ENCODE data around the gene C6orf132. TPM values are rescaled to one million over a fixed set of nuclear protein-coding genes. Genes with fewer than 3 reads are reported as not detected.
A peak's percentile ranks its signal among the peaks of the same experiment; 100 is the strongest.

The C6orf132 gene
- total and polyA plus RNA-seq, 9 of the 15 experiments (the other 6 are each of a cell fraction or from before 2014, with no cell fraction given): 0.06 to 0.35 (median 0.14) TPM

DNA sequence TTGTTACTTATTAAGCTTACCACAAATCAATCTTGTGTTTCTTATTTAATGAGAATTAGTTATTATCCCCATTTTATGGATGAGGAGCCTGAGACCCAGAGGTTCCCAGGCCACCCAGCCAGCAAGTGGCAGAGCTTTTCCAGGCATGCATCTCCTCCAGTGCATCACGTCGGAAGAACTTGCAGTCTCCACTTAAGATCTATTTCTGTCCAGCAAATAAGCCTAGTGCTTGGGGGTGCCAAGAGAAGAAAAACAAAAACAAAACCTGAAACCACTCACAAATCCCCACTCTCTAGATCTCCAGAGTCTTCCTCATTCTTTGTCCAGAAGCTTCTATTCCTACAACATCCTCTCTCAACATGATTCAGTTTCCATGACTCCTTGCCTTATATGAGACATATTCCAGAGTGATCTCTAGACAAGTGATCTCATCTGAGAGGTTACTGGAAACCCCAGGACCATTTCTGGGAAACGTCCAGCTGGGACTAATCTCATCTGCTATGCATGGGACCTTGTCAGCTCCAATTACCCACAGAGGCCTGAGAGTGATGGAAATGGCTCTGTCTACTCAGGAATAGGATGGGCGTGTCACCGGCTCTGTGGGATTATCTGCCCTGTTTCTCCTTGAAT, 48.2 kb upstream of the C6orf132 start:
- FAIRE-seq: peak; percentile 60
- H3K36me3 ChIP-seq (ENCODE audit: control insufficient read depth, insufficient read depth, low read length): no peaks in the 10 kb centered on the region
- peaks cover 23 to 24% of the 10 kb centered on the region in 2 experiments for H3K4me1 ChIP-seq (replicated peaks in 1 of 2; ENCODE audit: control insufficient read depth in 2 of 2, insufficient read depth in 2 of 2, low read length in 2 of 2)
- H2AFZ ChIP-seq (ENCODE audit: low read depth, low read length): no peak overlapping the region
- H3K9me3 ChIP-seq (replicated peaks; ENCODE audit: control insufficient read depth, insufficient read depth, low read depth, low read length): no peaks in the 10 kb centered on the region
- H3K79me2 ChIP-seq (ENCODE audit: control insufficient read depth, insufficient read depth, low read length): no peaks in the 10 kb centered on the region
- ChIA-PET CTCF (ENCODE audit: low intra/inter-chr PET ratio) (no interaction called here), POLR2A (interaction anchor here (0.6 kb wide), 1 partner anchor 93 kb away, joined by 3 read pairs; no protein-coding TSS in a partner anchor)
- H3K9me1 ChIP-seq (ENCODE audit: control insufficient read depth, insufficient read depth, low read length): no peaks in the 10 kb centered on the region
- H3K4me3 ChIP-seq: no peak overlapping the region
- BruUV-seq (replicated peaks): no TSS peak
- 31% methylated on average over 5 of the region's 5 CpGs for WGBS (ENCODE audit: insufficient coverage, low coverage, missing lambda C conversion rate)
- intact Hi-C loops (cut with micrococcal nuclease): loop anchor here (10.0 kb wide), 1 partner anchor 256 kb away; no protein-coding TSS in a partner anchor
- H4K20me1 ChIP-seq (replicated peaks; ENCODE audit: control insufficient read depth, insufficient read depth, low read length): no peaks in the 10 kb centered on the region
- H3K27ac ChIP-seq (ENCODE audit: extremely low read depth, low read depth, low read length): no peak overlapping the region
- in situ Hi-C loops (cut with MboI): no loop called here
- peak; percentile 27; the same call in 2 of the 3 replicates for ATAC-seq
- H3K4me2 ChIP-seq (ENCODE audit: insufficient read depth, low read length): peak overlapping the region; percentile 20; the same call in 1 of the 2 replicates
- DNase-seq (ENCODE audit: extremely low read depth in 1 of 4, low spot score in 3 of 4): peak in 2 of 4 experiments; percentile 56 to 73
- H3K27me3 ChIP-seq (ENCODE audit: control insufficient read depth in 2 of 2, insufficient read depth in 2 of 2, low read length in 2 of 2): no peaks in the 10 kb centered on the region
- H3K9ac ChIP-seq (ENCODE audit: insufficient read depth in 1 of 2, low read depth in 2 of 2, low read length in 2 of 2): no peak overlapping the region
- peak in 1 of 2 experiments; percentile 66; a peak in 1 of 4 replicates for TF ChIP-seq SRF (CRISPR knock-in tag; IDR thresholded peaks at IDR 0.05)
- peak; percentile 67; the same call in 1 of the 2 replicates for TF ChIP-seq CTBP1 (IDR thresholded peaks at IDR 0.05; ENCODE audit: borderline replicate concordance)
- TF ChIP-seq ZBED1 (IDR thresholded peaks at IDR 0.05): no peak
- TF ChIP-seq, protein P1, sequence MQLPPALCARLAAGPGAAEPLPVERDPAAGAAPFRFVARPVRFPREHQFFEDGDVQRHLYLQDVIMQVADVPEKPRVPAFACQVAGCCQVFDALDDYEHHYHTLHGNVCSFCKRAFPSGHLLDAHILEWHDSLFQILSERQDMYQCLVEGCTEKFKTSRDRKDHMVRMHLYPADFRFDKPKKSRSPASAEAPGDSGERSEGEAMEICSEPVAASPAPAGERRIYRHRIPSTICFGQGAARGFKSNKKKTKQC (CRISPR knock-in tag; IDR thresholded peaks at IDR 0.05): no peak
- TF ChIP-seq CBFA2T3 (IDR thresholded peaks at IDR 0.05): 0 out of 2 replicates have a peak, but pooled peaks have one; percentile 9
- TF ChIP-seq PYGO2 (tag; IDR thresholded peaks at IDR 0.05): no peak
- peak; percentile 55 for TF ChIP-seq SMAD4 (CRISPR knock-in tag; conservative IDR thresholded peaks at IDR 0.05)
- TF ChIP-seq MEIS2 (IDR thresholded peaks at IDR 0.05; ENCODE audit: partially characterized antibody): peak; percentile 65
- TF ChIP-seq SRSF9 (IDR thresholded peaks at IDR 0.05; ENCODE audit: borderline replicate concordance, low read depth, low read length): no peak
- TF ChIP-seq CHD1 (IDR thresholded peaks at IDR 0.05; ENCODE audit: low read length): no peak
- no peak for TF ChIP-seq ETV6 (IDR thresholded peaks at IDR 0.05; ENCODE audit: borderline replicate concordance in 1 of 2, low read depth in 2 of 2, low read length in 1 of 2)
- no peak for TF ChIP-seq ETV6 (CRISPR knock-in tag; IDR thresholded peaks at IDR 0.05; ENCODE audit: borderline replicate concordance)
- TF ChIP-seq ATF7 (IDR thresholded peaks at IDR 0.05): peak; percentile 63; the same call in 1 of the 2 replicates
- TF ChIP-seq, protein P2, sequence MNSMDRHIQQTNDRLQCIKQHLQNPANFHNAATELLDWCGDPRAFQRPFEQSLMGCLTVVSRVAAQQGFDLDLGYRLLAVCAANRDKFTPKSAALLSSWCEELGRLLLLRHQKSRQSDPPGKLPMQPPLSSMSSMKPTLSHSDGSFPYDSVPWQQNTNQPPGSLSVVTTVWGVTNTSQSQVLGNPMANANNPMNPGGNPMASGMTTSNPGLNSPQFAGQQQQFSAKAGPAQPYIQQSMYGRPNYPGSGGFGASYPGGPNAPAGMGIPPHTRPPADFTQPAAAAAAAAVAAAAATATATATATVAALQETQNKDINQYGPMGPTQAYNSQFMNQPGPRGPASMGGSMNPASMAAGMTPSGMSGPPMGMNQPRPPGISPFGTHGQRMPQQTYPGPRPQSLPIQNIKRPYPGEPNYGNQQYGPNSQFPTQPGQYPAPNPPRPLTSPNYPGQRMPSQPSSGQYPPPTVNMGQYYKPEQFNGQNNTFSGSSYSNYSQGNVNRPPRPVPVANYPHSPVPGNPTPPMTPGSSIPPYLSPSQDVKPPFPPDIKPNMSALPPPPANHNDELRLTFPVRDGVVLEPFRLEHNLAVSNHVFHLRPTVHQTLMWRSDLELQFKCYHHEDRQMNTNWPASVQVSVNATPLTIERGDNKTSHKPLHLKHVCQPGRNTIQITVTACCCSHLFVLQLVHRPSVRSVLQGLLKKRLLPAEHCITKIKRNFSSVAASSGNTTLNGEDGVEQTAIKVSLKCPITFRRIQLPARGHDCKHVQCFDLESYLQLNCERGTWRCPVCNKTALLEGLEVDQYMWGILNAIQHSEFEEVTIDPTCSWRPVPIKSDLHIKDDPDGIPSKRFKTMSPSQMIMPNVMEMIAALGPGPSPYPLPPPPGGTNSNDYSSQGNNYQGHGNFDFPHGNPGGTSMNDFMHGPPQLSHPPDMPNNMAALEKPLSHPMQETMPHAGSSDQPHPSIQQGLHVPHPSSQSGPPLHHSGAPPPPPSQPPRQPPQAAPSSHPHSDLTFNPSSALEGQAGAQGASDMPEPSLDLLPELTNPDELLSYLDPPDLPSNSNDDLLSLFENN (IDR thresholded peaks at IDR 0.05; ENCODE audit: low read depth in 2 of 2, low read length in 2 of 2): no peak
- no peak for TF ChIP-seq NR2C2 (CRISPR knock-in tag; IDR thresholded peaks at IDR 0.05)
- no peak for TF ChIP-seq NR2C2 (tag; IDR thresholded peaks at IDR 0.05)
- no peak for TF ChIP-seq ZNF785 (CRISPR knock-in tag; IDR thresholded peaks at IDR 0.05)
- TF ChIP-seq, protein P3, sequence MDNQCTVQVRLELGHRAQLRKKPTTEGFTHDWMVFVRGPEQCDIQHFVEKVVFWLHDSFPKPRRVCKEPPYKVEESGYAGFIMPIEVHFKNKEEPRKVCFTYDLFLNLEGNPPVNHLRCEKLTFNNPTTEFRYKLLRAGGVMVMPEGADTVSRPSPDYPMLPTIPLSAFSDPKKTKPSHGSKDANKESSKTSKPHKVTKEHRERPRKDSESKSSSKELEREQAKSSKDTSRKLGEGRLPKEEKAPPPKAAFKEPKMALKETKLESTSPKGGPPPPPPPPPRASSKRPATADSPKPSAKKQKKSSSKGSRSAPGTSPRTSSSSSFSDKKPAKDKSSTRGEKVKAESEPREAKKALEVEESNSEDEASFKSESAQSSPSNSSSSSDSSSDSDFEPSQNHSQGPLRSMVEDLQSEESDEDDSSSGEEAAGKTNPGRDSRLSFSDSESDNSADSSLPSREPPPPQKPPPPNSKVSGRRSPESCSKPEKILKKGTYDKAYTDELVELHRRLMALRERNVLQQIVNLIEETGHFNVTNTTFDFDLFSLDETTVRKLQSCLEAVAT (IDR thresholded peaks at IDR 0.05): 0 out of 4 replicates have a peak, but pooled peaks of 1 of the 2 experiments have one; percentile 38

Measured in K562 (cell line).